Right hindlimb (tissue), 1 donor: ENCODE measurements around the gene GIPC2.
"Not testable (repeated sequence)": the region's sequence is repeated elsewhere in the genome, so short reads cannot be mapped to it uniquely, and the experiment has no call there.

ENCODE experiments used
- DNase-seq: peaks from one replicate; pipeline ENCODE4 v3.0.0-alpha.2; 2018

Gene GIPC2

GRCh38 chr1:78045926-78046778 is at the start of gene GIPC2:
Gene GIPC2, plus strand, starts transcription at chr1:78045966. Its CDS starts 129 bp downstream, at chr1:78046095.
- DNase-seq = peak; percentile 42

- no peak for DNase-seq
Observed at GRCh38 chr1:77996734-77997133, 49.0 kb upstream of the GIPC2 start.

- DNase-seq = not testable (repeated sequence)
Observed at GRCh38 chr1:78000536-78000935, 45.2 kb upstream of the GIPC2 start.

- no peak for DNase-seq
Observed at GRCh38 chr1:78003070-78003746, 42.6 kb upstream of the GIPC2 start.

GRCh38 chr1:78003882-78004718 is 41.7 kb upstream of the GIPC2 start:
- DNase-seq = peak; percentile 79

GRCh38 chr1:78004719-78005447 is 40.9 kb upstream of the GIPC2 start, which contains the start of gene DNAJB4:
Gene DNAJB4, plus strand, starts transcription at chr1:78004939. Its CDS starts 172 bp downstream, at chr1:78005111.
- peak; percentile 84 for DNase-seq

GRCh38 chr1:78005448-78005722 is 40.4 kb upstream of the GIPC2 start:
- no peak for DNase-seq

- peak; percentile 62 for DNase-seq
Observed at GRCh38 chr1:78005755-78006154, 40.0 kb upstream of the GIPC2 start.

GRCh38 chr1:78006521-78006920 is 39.2 kb upstream of the GIPC2 start:
- DNase-seq = no peak

- no peak for DNase-seq
Observed at GRCh38 chr1:78007677-78008341, 38.0 kb upstream of the GIPC2 start.

- no peak for DNase-seq
Observed at GRCh38 chr1:78009276-78009675, 36.5 kb upstream of the GIPC2 start.

GRCh38 chr1:78009836-78010235 is 35.9 kb upstream of the GIPC2 start:
- no peak for DNase-seq

- no peak for DNase-seq
Observed at GRCh38 chr1:78011050-78011449, 34.7 kb upstream of the GIPC2 start.

- DNase-seq = no peak
Observed at GRCh38 chr1:78015148-78015547, 30.6 kb upstream of the GIPC2 start.

- no peak for DNase-seq
Observed at GRCh38 chr1:78019024-78019423, 26.7 kb upstream of the GIPC2 start.

- DNase-seq = not testable (repeated sequence)
Observed at GRCh38 chr1:78021134-78021533, 24.6 kb upstream of the GIPC2 start.

GRCh38 chr1:78029793-78030192 is 16.0 kb upstream of the GIPC2 start:
- no peak for DNase-seq

GRCh38 chr1:78032996-78033796 is 12.6 kb upstream of the GIPC2 start:
- DNase-seq = no peak

- no peak for DNase-seq
Observed at GRCh38 chr1:78033797-78034172, 12.0 kb upstream of the GIPC2 start.

- no peak for DNase-seq
Observed at GRCh38 chr1:78035121-78035520, 10.6 kb upstream of the GIPC2 start.

- no peak for DNase-seq
Observed at GRCh38 chr1:78036450-78036849, 9.3 kb upstream of the GIPC2 start.
